ENCODE data around the gene OLFM2. TPM values are rescaled to one million over a fixed set of nuclear protein-coding genes. Genes with fewer than 3 reads are reported as not detected.

OLFM2 gene
- total and polyA plus RNA-seq, 9 of the 15 experiments (the other 6 are each of a cell fraction or from before 2014, with no cell fraction given): 0.10 to 0.33 (median 0.23) TPM; not detected in 4

DNA sequence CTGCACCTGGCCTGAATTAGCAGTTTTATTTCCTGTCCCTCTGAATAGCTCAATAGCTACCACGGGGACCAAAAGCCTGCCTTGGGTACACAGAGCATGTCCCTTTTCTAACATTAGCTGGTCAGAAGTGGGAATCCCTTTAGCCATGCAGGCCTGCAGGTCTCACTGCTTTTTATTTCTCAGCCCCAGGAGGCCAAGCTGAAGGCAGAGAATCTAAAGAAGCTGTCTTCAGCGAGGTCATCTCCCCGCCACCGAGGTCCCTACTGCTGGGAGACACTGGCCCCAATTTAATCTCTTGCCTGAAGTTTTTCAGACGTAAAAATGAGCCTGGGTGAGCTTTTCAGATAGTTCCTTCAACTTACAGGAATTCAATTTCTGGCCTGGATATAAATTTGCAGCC is 60.5 kb downstream of the OLFM2 start:
- intact Hi-C loops (cut with micrococcal nuclease) (no loop called here), in situ Hi-C loops (cut with MboI) (no loop called here)
- Histone ChIP-seq H3K9me1 (ENCODE audit: control insufficient read depth, insufficient read depth, low read length) (no peaks in the 10 kb centered on the region), H3K79me2 (ENCODE audit: control insufficient read depth, insufficient read depth, low read length) (no peaks in the 10 kb centered on the region), H3K9ac (ENCODE audit: insufficient read depth in 1 of 2, low read depth in 2 of 2, low read length in 2 of 2) (no peak overlapping the region), H2AFZ (ENCODE audit: low read depth, low read length) (no peak overlapping the region), H3K4me3 (no peak overlapping the region), H3K27me3 (ENCODE audit: control insufficient read depth in 2 of 2, insufficient read depth in 2 of 2, low read length in 2 of 2) (peaks cover 0 to 27% of the 10 kb centered on the region in 2 experiments; a peak in 2 of 5 replicates), H3K36me3 (ENCODE audit: control insufficient read depth, insufficient read depth, low read length) (no peaks in the 10 kb centered on the region), H4K20me1 (replicated peaks; ENCODE audit: control insufficient read depth, insufficient read depth, low read length) (no peaks in the 10 kb centered on the region), H3K27ac (ENCODE audit: extremely low read depth, low read depth, low read length) (no peak overlapping the region), H3K4me1 (replicated peaks in 1 of 2; ENCODE audit: control insufficient read depth in 2 of 2, insufficient read depth in 2 of 2, low read length in 2 of 2) (no peaks in the 10 kb centered on the region; a peak in 1 of 5 replicates), H3K9me3 (replicated peaks; ENCODE audit: control insufficient read depth, insufficient read depth, low read depth, low read length) (no peaks in the 10 kb centered on the region), H3K4me2 (ENCODE audit: insufficient read depth, low read length) (no peak overlapping the region)
- TF ChIP-seq HOXB6 (CRISPR knock-in tag; IDR thresholded peaks at IDR 0.05; ENCODE audit: borderline replicate concordance) (no peak), ZNF24 (IDR thresholded peaks at IDR 0.05) (no peak), ESRRA (IDR thresholded peaks at IDR 0.05; ENCODE audit: borderline replicate concordance, low read depth) (no peak), ZNF445 (CRISPR knock-in tag; IDR thresholded peaks at IDR 0.05; ENCODE audit: low read depth) (no peak), MBD2 (IDR thresholded peaks at IDR 0.05; ENCODE audit: borderline replicate concordance, low read depth) (no peak), EZH2 (IDR thresholded peaks at IDR 0.05; ENCODE audit: borderline replicate concordance, low read depth, low read length) (no peak), ZNF184 (CRISPR knock-in tag; IDR thresholded peaks at IDR 0.05) (no peak), RBM39 (optimal IDR thresholded peaks at IDR 0.05; ENCODE audit: low read depth, low read length) (no peak)
- TF ChIP-seq, protein P1, sequence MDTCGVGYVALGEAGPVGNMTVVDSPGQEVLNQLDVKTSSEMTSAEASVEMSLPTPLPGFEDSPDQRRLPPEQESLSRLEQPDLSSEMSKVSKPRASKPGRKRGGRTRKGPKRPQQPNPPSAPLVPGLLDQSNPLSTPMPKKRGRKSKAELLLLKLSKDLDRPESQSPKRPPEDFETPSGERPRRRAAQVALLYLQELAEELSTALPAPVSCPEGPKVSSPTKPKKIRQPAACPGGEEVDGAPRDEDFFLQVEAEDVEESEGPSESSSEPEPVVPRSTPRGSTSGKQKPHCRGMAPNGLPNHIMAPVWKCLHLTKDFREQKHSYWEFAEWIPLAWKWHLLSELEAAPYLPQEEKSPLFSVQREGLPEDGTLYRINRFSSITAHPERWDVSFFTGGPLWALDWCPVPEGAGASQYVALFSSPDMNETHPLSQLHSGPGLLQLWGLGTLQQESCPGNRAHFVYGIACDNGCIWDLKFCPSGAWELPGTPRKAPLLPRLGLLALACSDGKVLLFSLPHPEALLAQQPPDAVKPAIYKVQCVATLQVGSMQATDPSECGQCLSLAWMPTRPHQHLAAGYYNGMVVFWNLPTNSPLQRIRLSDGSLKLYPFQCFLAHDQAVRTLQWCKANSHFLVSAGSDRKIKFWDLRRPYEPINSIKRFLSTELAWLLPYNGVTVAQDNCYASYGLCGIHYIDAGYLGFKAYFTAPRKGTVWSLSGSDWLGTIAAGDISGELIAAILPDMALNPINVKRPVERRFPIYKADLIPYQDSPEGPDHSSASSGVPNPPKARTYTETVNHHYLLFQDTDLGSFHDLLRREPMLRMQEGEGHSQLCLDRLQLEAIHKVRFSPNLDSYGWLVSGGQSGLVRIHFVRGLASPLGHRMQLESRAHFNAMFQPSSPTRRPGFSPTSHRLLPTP (IDR thresholded peaks at IDR 0.05; ENCODE audit: borderline replicate concordance, extremely low read depth, insufficient read length): no peak
- TF ChIP-seq, protein P2, sequence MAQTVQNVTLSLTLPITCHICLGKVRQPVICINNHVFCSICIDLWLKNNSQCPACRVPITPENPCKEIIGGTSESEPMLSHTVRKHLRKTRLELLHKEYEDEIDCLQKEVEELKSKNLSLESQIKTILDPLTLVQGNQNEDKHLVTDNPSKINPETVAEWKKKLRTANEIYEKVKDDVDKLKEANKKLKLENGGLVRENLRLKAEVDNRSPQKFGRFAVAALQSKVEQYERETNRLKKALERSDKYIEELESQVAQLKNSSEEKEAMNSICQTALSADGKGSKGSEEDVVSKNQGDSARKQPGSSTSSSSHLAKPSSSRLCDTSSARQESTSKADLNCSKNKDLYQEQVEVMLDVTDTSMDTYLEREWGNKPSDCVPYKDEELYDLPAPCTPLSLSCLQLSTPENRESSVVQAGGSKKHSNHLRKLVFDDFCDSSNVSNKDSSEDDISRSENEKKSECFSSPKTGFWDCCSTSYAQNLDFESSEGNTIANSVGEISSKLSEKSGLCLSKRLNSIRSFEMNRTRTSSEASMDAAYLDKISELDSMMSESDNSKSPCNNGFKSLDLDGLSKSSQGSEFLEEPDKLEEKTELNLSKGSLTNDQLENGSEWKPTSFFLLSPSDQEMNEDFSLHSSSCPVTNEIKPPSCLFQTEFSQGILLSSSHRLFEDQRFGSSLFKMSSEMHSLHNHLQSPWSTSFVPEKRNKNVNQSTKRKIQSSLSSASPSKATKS (CRISPR knock-in tag; IDR thresholded peaks at IDR 0.05): no peak
- no TSS peak for BruUV-seq (replicated peaks)
- CTCF ChIA-PET (ENCODE audit: low intra/inter-chr PET ratio): interaction anchor here (0.6 kb wide), 1 partner anchor 44 kb away, joined by 3 read pairs; no protein-coding TSS in a partner anchor
- FAIRE-seq (no peak), DNase-seq (ENCODE audit: extremely low read depth in 1 of 4, low spot score in 3 of 4) (no peak), ATAC-seq (no peak)
- 27% methylated on average over 5 of the region's 5 CpGs for WGBS (ENCODE audit: insufficient coverage, low coverage, missing lambda C conversion rate)
- POLR2A ChIA-PET: interaction anchor here (0.6 to 1.5 kb wide), 5 partner anchors 10 to 376 kb away, joined by 3 to 4 read pairs (median 3); no protein-coding TSS in a partner anchor
